ENCODE measurements around the gene TSN.

TSN gene

GRCh38 chr2:121774235-121774634 lies 18.8 kb downstream of the TSN start:
- no peak for TF ChIP-seq CTCF (IDR thresholded peaks at IDR 0.05)
- TF ChIP-seq ZFX (IDR thresholded peaks at IDR 0.05; ENCODE audit: borderline replicate concordance) = no peak
- H3K27ac ChIP-seq = no peak overlapping the region

- H3K27ac ChIP-seq = no peak overlapping the region
- TF ChIP-seq ZFX (IDR thresholded peaks at IDR 0.05; ENCODE audit: borderline replicate concordance) (no peak), CTCF (IDR thresholded peaks at IDR 0.05) (no peak)
Observed at GRCh38 chr2:121776361-121776760, 20.9 kb downstream of the TSN start.

GRCh38 chr2:121776885-121777698 lies 21.6 kb downstream of the TSN start:
- TF ChIP-seq ZFX (IDR thresholded peaks at IDR 0.05; ENCODE audit: borderline replicate concordance) (no peak), CTCF (IDR thresholded peaks at IDR 0.05) (no peak)
- H3K27ac ChIP-seq = no peak overlapping the region

GRCh38 chr2:121777699-121778058 lies 22.2 kb downstream of the TSN start:
- TF ChIP-seq ZFX (IDR thresholded peaks at IDR 0.05; ENCODE audit: borderline replicate concordance) (no peak), CTCF (IDR thresholded peaks at IDR 0.05) (no peak)
- no peak overlapping the region for H3K27ac ChIP-seq

GRCh38 chr2:121778741-121779487 lies 23.5 kb downstream of the TSN start:
- H3K27ac ChIP-seq = no peak overlapping the region
- TF ChIP-seq ZFX (IDR thresholded peaks at IDR 0.05; ENCODE audit: borderline replicate concordance) = no peak
- TF ChIP-seq CTCF (IDR thresholded peaks at IDR 0.05) = no peak

GRCh38 chr2:121783180-121783579 lies 27.7 kb downstream of the TSN start:
- no peak overlapping the region for H3K27ac ChIP-seq
- TF ChIP-seq CTCF (IDR thresholded peaks at IDR 0.05) = no peak
- no peak for TF ChIP-seq ZFX (IDR thresholded peaks at IDR 0.05; ENCODE audit: borderline replicate concordance)

- TF ChIP-seq ZFX (IDR thresholded peaks at IDR 0.05; ENCODE audit: borderline replicate concordance) (no peak), CTCF (IDR thresholded peaks at IDR 0.05) (no peak)
- H3K27ac ChIP-seq = no peak overlapping the region
Observed at GRCh38 chr2:121788685-121789084, 33.2 kb downstream of the TSN start.

All from 22Rv1 (cell line).